ENCODE measurements around the gene ERAL1. TPM values are rescaled to one million over a fixed set of nuclear protein-coding genes. Genes with fewer than 3 reads are reported as not detected.

ERAL1 gene
- total RNA-seq, 1 experiment from 2014 or later: 70.1 TPM

DNA sequence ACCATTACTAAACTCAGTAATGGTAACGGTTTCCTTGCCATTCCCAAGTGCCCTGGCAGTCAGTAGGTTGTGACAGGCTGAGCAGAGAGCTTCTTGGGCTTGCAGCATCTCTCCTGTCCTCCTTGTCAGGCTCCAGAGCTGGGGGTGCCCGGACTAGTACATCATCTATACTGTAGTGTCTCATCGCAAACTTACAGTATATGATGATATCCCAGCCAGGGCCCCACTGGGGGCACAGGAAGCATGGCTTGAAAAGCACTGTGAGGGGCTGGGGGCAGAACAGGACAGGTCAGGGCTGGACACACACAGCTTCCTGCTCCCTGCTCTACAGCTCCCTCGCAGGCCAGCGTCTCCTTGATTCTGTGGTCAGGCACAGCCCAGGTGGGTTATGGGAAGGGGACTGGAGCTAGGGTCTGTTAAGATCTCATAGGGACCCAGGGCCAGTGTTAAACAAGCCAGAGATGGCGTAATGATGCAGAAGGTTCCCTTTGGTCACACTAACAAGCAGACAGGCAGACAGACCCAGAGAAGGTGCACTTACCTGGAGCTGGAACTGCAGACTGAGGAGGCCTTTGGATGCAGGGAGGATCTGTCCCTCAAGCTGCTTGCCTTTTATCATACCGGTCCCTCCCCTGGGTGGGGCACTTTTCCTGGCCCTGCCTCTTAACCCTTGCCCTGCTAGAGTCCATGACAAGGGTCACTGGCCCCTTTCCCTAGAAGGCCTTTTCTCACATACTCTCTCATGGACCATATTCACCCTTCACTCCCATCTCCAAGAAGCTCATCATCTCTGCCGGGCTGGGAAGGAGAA is 6.8 kb downstream of the ERAL1 start (continued):
- TF ChIP-seq, protein P1, sequence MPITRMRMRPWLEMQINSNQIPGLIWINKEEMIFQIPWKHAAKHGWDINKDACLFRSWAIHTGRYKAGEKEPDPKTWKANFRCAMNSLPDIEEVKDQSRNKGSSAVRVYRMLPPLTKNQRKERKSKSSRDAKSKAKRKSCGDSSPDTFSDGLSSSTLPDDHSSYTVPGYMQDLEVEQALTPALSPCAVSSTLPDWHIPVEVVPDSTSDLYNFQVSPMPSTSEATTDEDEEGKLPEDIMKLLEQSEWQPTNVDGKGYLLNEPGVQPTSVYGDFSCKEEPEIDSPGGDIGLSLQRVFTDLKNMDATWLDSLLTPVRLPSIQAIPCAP (CRISPR knock-in tag; IDR thresholded peaks at IDR 0.05): no peak
- TF ChIP-seq, protein P2, sequence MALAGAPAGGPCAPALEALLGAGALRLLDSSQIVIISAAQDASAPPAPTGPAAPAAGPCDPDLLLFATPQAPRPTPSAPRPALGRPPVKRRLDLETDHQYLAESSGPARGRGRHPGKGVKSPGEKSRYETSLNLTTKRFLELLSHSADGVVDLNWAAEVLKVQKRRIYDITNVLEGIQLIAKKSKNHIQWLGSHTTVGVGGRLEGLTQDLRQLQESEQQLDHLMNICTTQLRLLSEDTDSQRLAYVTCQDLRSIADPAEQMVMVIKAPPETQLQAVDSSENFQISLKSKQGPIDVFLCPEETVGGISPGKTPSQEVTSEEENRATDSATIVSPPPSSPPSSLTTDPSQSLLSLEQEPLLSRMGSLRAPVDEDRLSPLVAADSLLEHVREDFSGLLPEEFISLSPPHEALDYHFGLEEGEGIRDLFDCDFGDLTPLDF (CRISPR knock-in tag; IDR thresholded peaks at IDR 0.05): no peak

DNA sequence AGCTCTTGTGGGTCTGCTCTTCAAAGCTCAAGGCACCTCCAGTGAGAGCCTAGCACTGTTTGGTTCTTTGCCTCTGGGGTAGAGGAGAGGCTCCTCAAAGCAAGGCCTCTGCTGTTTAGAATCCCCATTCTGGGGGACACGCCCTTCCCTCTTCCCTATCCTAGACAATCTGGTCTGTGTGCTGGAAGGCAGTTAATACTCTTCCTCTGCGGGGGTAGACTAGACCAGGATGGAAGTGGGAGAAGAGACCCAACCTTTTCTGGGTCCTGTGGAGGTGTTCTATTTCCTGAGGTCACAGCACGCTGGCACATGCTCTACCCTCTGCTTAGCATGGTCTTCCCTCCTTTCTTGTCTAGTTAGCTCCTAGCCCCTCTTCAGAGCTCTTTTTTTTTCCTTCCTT is 7.7 kb downstream of the ERAL1 start:
- H3K9me3 Mint-ChIP-seq: no peaks in the 10 kb centered on the region

DNA sequence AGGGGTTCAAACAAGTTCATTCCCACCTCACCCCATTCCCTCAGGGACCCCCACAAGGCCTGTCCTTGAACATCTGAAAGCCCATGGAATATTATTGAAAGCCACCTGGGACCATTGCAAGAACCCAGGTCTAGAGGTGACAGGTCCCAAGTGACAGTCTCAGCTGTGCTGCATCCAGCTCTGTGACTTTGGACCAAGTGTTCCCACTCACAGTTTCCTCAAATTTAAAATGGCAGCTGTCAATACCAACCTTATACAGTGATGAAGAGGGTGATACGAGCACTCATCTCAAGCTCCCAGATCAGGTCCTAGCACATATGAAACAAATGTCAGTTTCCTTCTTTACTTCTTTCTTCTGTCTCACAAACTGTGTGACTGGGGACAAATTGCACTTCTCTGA is 9.1 kb downstream of the ERAL1 start:
- ChIA-PET CTCF (interaction anchor here (0.5 to 7.0 kb wide), 3 partner anchors 15 to 99 kb away, joined by 3 to 41 read pairs (median 3); no protein-coding TSS in a partner anchor), POLR2A (interaction anchor here (0.8 kb wide), 1 partner anchor 137 kb away, joined by 4 read pairs; no protein-coding TSS in a partner anchor)
- H3K27me3 Mint-ChIP-seq (ENCODE audit: low read depth): peaks cover 5% of the 10 kb centered on the region; the same call in 1 of the 2 replicates
- H3K9me3 Mint-ChIP-seq: no peaks in the 10 kb centered on the region
- peaks cover 17% of the 10 kb centered on the region for H3K4me1 Mint-ChIP-seq
- H3K36me3 Mint-ChIP-seq: peaks cover 10% of the 10 kb centered on the region
- ATAC-seq (no peak), DNase-seq (ENCODE audit: low spot score) (no peak)
- H3K4me3 Mint-ChIP-seq: no peak overlapping the region
- no peak overlapping the region for H3K27ac Mint-ChIP-seq
- TF ChIP-seq, protein P3, sequence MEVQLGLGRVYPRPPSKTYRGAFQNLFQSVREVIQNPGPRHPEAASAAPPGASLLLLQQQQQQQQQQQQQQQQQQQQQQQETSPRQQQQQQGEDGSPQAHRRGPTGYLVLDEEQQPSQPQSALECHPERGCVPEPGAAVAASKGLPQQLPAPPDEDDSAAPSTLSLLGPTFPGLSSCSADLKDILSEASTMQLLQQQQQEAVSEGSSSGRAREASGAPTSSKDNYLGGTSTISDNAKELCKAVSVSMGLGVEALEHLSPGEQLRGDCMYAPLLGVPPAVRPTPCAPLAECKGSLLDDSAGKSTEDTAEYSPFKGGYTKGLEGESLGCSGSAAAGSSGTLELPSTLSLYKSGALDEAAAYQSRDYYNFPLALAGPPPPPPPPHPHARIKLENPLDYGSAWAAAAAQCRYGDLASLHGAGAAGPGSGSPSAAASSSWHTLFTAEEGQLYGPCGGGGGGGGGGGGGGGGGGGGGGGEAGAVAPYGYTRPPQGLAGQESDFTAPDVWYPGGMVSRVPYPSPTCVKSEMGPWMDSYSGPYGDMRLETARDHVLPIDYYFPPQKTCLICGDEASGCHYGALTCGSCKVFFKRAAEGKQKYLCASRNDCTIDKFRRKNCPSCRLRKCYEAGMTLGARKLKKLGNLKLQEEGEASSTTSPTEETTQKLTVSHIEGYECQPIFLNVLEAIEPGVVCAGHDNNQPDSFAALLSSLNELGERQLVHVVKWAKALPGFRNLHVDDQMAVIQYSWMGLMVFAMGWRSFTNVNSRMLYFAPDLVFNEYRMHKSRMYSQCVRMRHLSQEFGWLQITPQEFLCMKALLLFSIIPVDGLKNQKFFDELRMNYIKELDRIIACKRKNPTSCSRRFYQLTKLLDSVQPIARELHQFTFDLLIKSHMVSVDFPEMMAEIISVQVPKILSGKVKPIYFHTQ (CRISPR knock-in tag; IDR thresholded peaks at IDR 0.05): no peak
- TF ChIP-seq OVOL2 (CRISPR knock-in tag; IDR thresholded peaks at IDR 0.05; ENCODE audit: borderline replicate concordance): no peak
- no peak for TF ChIP-seq ZNF219 (CRISPR knock-in tag; IDR thresholded peaks at IDR 0.05; ENCODE audit: borderline replicate concordance)
- TF ChIP-seq, protein P4, sequence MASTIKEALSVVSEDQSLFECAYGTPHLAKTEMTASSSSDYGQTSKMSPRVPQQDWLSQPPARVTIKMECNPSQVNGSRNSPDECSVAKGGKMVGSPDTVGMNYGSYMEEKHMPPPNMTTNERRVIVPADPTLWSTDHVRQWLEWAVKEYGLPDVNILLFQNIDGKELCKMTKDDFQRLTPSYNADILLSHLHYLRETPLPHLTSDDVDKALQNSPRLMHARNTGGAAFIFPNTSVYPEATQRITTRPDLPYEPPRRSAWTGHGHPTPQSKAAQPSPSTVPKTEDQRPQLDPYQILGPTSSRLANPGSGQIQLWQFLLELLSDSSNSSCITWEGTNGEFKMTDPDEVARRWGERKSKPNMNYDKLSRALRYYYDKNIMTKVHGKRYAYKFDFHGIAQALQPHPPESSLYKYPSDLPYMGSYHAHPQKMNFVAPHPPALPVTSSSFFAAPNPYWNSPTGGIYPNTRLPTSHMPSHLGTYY (CRISPR knock-in tag; IDR thresholded peaks at IDR 0.05): no peak
- no peak for TF ChIP-seq ELF4 (CRISPR knock-in tag; IDR thresholded peaks at IDR 0.05; ENCODE audit: low read depth)
- TF ChIP-seq, protein P5, sequence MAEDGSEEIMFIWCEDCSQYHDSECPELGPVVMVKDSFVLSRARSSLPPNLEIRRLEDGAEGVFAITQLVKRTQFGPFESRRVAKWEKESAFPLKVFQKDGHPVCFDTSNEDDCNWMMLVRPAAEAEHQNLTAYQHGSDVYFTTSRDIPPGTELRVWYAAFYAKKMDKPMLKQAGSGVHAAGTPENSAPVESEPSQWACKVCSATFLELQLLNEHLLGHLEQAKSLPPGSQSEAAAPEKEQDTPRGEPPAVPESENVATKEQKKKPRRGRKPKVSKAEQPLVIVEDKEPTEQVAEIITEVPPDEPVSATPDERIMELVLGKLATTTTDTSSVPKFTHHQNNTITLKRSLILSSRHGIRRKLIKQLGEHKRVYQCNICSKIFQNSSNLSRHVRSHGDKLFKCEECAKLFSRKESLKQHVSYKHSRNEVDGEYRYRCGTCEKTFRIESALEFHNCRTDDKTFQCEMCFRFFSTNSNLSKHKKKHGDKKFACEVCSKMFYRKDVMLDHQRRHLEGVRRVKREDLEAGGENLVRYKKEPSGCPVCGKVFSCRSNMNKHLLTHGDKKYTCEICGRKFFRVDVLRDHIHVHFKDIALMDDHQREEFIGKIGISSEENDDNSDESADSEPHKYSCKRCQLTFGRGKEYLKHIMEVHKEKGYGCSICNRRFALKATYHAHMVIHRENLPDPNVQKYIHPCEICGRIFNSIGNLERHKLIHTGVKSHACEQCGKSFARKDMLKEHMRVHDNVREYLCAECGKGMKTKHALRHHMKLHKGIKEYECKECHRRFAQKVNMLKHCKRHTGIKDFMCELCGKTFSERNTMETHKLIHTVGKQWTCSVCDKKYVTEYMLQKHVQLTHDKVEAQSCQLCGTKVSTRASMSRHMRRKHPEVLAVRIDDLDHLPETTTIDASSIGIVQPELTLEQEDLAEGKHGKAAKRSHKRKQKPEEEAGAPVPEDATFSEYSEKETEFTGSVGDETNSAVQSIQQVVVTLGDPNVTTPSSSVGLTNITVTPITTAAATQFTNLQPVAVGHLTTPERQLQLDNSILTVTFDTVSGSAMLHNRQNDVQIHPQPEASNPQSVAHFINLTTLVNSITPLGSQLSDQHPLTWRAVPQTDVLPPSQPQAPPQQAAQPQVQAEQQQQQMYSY (CRISPR knock-in tag; IDR thresholded peaks at IDR 0.05): no peak
- TF ChIP-seq, protein P6, sequence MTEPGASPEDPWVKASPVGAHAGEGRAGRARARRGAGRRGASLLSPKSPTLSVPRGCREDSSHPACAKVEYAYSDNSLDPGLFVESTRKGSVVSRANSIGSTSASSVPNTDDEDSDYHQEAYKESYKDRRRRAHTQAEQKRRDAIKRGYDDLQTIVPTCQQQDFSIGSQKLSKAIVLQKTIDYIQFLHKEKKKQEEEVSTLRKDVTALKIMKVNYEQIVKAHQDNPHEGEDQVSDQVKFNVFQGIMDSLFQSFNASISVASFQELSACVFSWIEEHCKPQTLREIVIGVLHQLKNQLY (CRISPR knock-in tag; IDR thresholded peaks at IDR 0.05): no peak

More for the DNA sequence above, 7.7 kb downstream of the ERAL1 start:
- H3K36me3 Mint-ChIP-seq: peaks cover 24% of the 10 kb centered on the region
- peaks cover 17% of the 10 kb centered on the region for H3K4me1 Mint-ChIP-seq
- no peak for DNase-seq (ENCODE audit: low spot score)
- H3K4me3 Mint-ChIP-seq: no peak overlapping the region
- no peak overlapping the region for H3K27ac Mint-ChIP-seq
- peaks cover under 1% of the 10 kb centered on the region; the same call in 1 of the 2 replicates for H3K27me3 Mint-ChIP-seq (ENCODE audit: low read depth)
- CTCF ChIA-PET: interaction anchor here (1.3 to 7.0 kb wide), 5 partner anchors 14 to 135 kb away, joined by 3 to 41 read pairs (median 12); no protein-coding TSS in a partner anchor
- ATAC-seq: no peak
- POLR2A ChIA-PET: interaction anchor here (2.2 kb wide), 1 partner anchor 136 kb away, joined by 12 read pairs; the partner anchor contains the start of gene TLCD1
- TF ChIP-seq, protein P7, sequence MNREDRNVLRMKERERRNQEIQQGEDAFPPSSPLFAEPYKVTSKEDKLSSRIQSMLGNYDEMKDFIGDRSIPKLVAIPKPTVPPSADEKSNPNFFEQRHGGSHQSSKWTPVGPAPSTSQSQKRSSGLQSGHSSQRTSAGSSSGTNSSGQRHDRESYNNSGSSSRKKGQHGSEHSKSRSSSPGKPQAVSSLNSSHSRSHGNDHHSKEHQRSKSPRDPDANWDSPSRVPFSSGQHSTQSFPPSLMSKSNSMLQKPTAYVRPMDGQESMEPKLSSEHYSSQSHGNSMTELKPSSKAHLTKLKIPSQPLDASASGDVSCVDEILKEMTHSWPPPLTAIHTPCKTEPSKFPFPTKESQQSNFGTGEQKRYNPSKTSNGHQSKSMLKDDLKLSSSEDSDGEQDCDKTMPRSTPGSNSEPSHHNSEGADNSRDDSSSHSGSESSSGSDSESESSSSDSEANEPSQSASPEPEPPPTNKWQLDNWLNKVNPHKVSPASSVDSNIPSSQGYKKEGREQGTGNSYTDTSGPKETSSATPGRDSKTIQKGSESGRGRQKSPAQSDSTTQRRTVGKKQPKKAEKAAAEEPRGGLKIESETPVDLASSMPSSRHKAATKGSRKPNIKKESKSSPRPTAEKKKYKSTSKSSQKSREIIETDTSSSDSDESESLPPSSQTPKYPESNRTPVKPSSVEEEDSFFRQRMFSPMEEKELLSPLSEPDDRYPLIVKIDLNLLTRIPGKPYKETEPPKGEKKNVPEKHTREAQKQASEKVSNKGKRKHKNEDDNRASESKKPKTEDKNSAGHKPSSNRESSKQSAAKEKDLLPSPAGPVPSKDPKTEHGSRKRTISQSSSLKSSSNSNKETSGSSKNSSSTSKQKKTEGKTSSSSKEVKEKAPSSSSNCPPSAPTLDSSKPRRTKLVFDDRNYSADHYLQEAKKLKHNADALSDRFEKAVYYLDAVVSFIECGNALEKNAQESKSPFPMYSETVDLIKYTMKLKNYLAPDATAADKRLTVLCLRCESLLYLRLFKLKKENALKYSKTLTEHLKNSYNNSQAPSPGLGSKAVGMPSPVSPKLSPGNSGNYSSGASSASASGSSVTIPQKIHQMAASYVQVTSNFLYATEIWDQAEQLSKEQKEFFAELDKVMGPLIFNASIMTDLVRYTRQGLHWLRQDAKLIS (CRISPR knock-in tag; IDR thresholded peaks at IDR 0.05; ENCODE audit: borderline replicate concordance): no peak
- no peak for TF ChIP-seq ZNF121 (CRISPR knock-in tag; IDR thresholded peaks at IDR 0.05)
- TF ChIP-seq, protein P8, sequence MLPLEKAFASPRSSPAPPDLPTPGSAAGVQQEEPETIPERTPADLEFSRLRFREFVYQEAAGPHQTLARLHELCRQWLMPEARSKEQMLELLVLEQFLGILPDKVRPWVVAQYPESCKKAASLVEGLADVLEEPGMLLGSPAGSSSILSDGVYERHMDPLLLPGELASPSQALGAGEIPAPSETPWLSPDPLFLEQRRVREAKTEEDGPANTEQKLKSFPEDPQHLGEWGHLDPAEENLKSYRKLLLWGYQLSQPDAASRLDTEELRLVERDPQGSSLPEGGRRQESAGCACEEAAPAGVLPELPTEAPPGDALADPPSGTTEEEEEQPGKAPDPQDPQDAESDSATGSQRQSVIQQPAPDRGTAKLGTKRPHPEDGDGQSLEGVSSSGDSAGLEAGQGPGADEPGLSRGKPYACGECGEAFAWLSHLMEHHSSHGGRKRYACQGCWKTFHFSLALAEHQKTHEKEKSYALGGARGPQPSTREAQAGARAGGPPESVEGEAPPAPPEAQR (CRISPR knock-in tag; IDR thresholded peaks at IDR 0.05): no peak

Measured in WTC11 (cell line).